H9 (cell line): ENCODE data around the gene OSTC. TPM values are rescaled to one million over a fixed set of nuclear protein-coding genes. Genes with fewer than 3 reads are reported as not detected.

Source experiments
- DNase-seq: peaks from one replicate; pipeline ENCODE4 v3.0.0-alpha.2; 2017
- H2AFZ ChIP-seq: one replicate; pipeline ENCODE4 v1.6.1; 2013; ENCODE audit warnings: mild to moderate bottlenecking, low read length, control low read depth, moderate library complexity
- H2AK5ac ChIP-seq: 2 replicates; pipeline ENCODE4 v1.6.1; 2013; ENCODE audit warnings: low read length, control low read depth, mixed read lengths; ENCODE audit not compliant: insufficient read length
- H2BK120ac ChIP-seq: one replicate; pipeline ENCODE4 v1.6.1; 2013; ENCODE audit warnings: low read depth, mild to moderate bottlenecking, low read length, control low read depth, inconsistent platforms; ENCODE audit not compliant: poor library complexity, severe bottlenecking
- H2BK12ac ChIP-seq: 2 replicates; pipeline ENCODE4 v1.6.1; 2013; ENCODE audit warnings: low read length, control low read depth, mixed read lengths, low read depth; ENCODE audit not compliant: insufficient read length
- H2BK15ac ChIP-seq: 2 replicates; pipeline ENCODE4 v1.6.1; 2013; ENCODE audit warnings: low read depth, low read length, control low read depth
- H2BK20ac ChIP-seq: one replicate; pipeline ENCODE4 v1.6.1; 2013; ENCODE audit warnings: low read depth, mild to moderate bottlenecking, low read length, control low read depth, inconsistent platforms; ENCODE audit not compliant: poor library complexity, severe bottlenecking
- H2BK5ac ChIP-seq: 2 replicates; pipeline ENCODE4 v1.6.1; 2013; ENCODE audit warnings: low read length, control low read depth, mixed read lengths; ENCODE audit not compliant: insufficient read length
- H3K14ac ChIP-seq: 2 replicates; pipeline ENCODE4 v1.6.1; 2013; ENCODE audit warnings: low read length, control low read depth; ENCODE audit not compliant: insufficient read depth
- H3K18ac ChIP-seq: 2 replicates; pipeline ENCODE4 v1.6.1; 2013; ENCODE audit warnings: low read depth, mild to moderate bottlenecking, mixed read lengths, low read length, control low read depth; ENCODE audit not compliant: insufficient read length
- H3K23ac ChIP-seq: 2 replicates; pipeline ENCODE4 v1.6.1; 2013; ENCODE audit warnings: low read length, control low read depth, mixed read lengths, low read depth; ENCODE audit not compliant: insufficient read length
- H3K23me2 ChIP-seq: 2 replicates; pipeline ENCODE4 v1.6.1; 2013; ENCODE audit warnings: low read depth, mild to moderate bottlenecking, mixed read lengths, low read length, control low read depth; ENCODE audit not compliant: insufficient read length, poor library complexity, severe bottlenecking
- H3K27ac ChIP-seq: 2 replicates; pipeline ENCODE4 v1.5.1; 2013; ENCODE audit warnings: low read length, control low read depth, mixed read lengths, low read depth; ENCODE audit not compliant: insufficient read length
- H3K27me3 ChIP-seq: 2 replicates; pipeline ENCODE4 v1.6.1; 2013; ENCODE audit warnings: low read length, control low read depth, inconsistent platforms; ENCODE audit not compliant: insufficient read depth
- H3K4ac ChIP-seq: 2 replicates; pipeline ENCODE4 v1.6.1; 2013; ENCODE audit warnings: low read depth, mild to moderate bottlenecking, control low read depth, inconsistent platforms, low read length, moderate library complexity
- H3K4me1 ChIP-seq: 2 replicates; pipeline ENCODE4 v1.6.1; 2013; ENCODE audit warnings: low read length, control low read depth, inconsistent platforms; ENCODE audit not compliant: insufficient read depth
- H3K4me2 ChIP-seq: 2 replicates; pipeline ENCODE4 v1.6.1; 2013; ENCODE audit warnings: low read length, control low read depth, mixed read lengths; ENCODE audit not compliant: insufficient read length, insufficient read depth
- H3K56ac ChIP-seq: 2 replicates; pipeline ENCODE4 v1.6.1; 2013; ENCODE audit warnings: low read depth, mild to moderate bottlenecking, mixed read lengths, low read length, control low read depth; ENCODE audit not compliant: insufficient read length
- H3K79me1 ChIP-seq: 2 replicates; pipeline ENCODE4 v1.6.1; 2013; ENCODE audit warnings: low read depth, mild to moderate bottlenecking, moderate library complexity, low read length, control low read depth, inconsistent platforms; ENCODE audit not compliant: insufficient read depth, poor library complexity, severe bottlenecking
- H3K79me2 ChIP-seq: 2 replicates; pipeline ENCODE4 v1.6.1; 2013; ENCODE audit warnings: low read length, control low read depth, inconsistent platforms; ENCODE audit not compliant: insufficient read depth
- H3K9ac ChIP-seq: 2 replicates; pipeline ENCODE4 v1.6.1; 2013; ENCODE audit warnings: low read length, control low read depth, mixed read lengths; ENCODE audit not compliant: insufficient read length; ENCODE audit errors: extremely low read depth
- H3K9me3 ChIP-seq: one replicate; pipeline ENCODE4 v1.6.1; 2013; ENCODE audit warnings: low read depth, low read length, inconsistent platforms; ENCODE audit not compliant: control insufficient read depth
- H3T11ph ChIP-seq: one replicate; pipeline ENCODE4 v1.6.1; 2013; ENCODE audit warnings: mild to moderate bottlenecking, low read length, control low read depth, inconsistent platforms
- H4K20me1 ChIP-seq: one replicate; pipeline ENCODE4 v1.6.1; 2013; ENCODE audit not compliant: control insufficient read depth, insufficient read length, insufficient read depth
- H4K5ac ChIP-seq: 2 replicates; pipeline ENCODE4 v1.6.1; 2013; ENCODE audit warnings: low read depth, mild to moderate bottlenecking, mixed read lengths, low read length, control low read depth; ENCODE audit not compliant: insufficient read length
- H4K8ac ChIP-seq: replicated peaks from 2 replicates; pipeline ENCODE4 v1.6.1; 2013; ENCODE audit warnings: low read length, control low read depth, mixed read lengths, low read depth; ENCODE audit not compliant: insufficient read length
- H4K91ac ChIP-seq: 2 replicates; pipeline ENCODE4 v1.6.1; 2013; ENCODE audit warnings: low read depth, mild to moderate bottlenecking, moderate library complexity, mixed read lengths, low read length, control low read depth; ENCODE audit not compliant: insufficient read length
- H3K27ac Mint-ChIP-seq, 3 experiments: 2 replicates in 2 of 3; 3 replicates in 1 of 3; pipeline ENCODE4 v1.8.0; 2020 to 2021; ENCODE audit warnings: mixed read lengths in 3 of 3, mild to moderate bottlenecking in 1 of 3, moderate library complexity in 1 of 3
- H3K27me3 Mint-ChIP-seq: 2 replicates; pipeline ENCODE4 v1.8.0; 2021; ENCODE audit warnings: low read depth, mild to moderate bottlenecking, moderate library complexity, mixed read lengths
- H3K36me3 Mint-ChIP-seq, 3 experiments: 2 replicates in 2 of 3; 3 replicates in 1 of 3; pipeline ENCODE4 v1.8.0; 2020 to 2021; ENCODE audit warnings: low read depth in 3 of 3, mixed read lengths in 3 of 3; ENCODE audit not compliant: insufficient read depth in 1 of 3
- H3K4me1 Mint-ChIP-seq, 2 experiments: 2 replicates each; pipeline ENCODE4 v1.8.0; 2020; ENCODE audit warnings: mixed read lengths in 2 of 2
- H3K4me3 Mint-ChIP-seq, 2 experiments: 2 replicates in 1 of 2; 3 replicates in 1 of 2; pipeline ENCODE4 v1.8.0; 2020 to 2021; ENCODE audit warnings: mild to moderate bottlenecking in 2 of 2, mixed read lengths in 2 of 2, moderate library complexity in 1 of 2
- H3K9me3 Mint-ChIP-seq, 2 experiments: 2 replicates in 1 of 2; 3 replicates in 1 of 2; pipeline ENCODE4 v1.8.0; 2020; ENCODE audit warnings: mild to moderate bottlenecking in 2 of 2, mixed read lengths in 2 of 2, moderate library complexity in 1 of 2
- CTCF ChIP-seq: fragments of 200-600 bp; sonication (generic); conservative IDR thresholded peaks from 3 replicates; pipeline ENCODE4 v1.8.0; 2021; ENCODE audit warnings: antibody characterized with exemption, mild to moderate bottlenecking
- WGBS: extraction: QIAGEN DNeasy Blood & Tissue Kit; methylation state at CpG from one replicate; pipeline ENCODE4 v1.1.7; 2013; ENCODE audit warnings: missing lambda C conversion rate, low lambda C conversion rate, mixed read lengths; ENCODE audit not compliant: insufficient read length; ENCODE audit errors: extremely low coverage; 5-methylcytosine and 5-hydroxymethylcytosine counted together
- total RNA-seq: library from RNA; stranded (reverse); gene quantifications from 2 replicates; pipeline ENCODE4 v1.2.1, GENCODE V29; 2021

Gene OSTC
- total RNA-seq, 1 experiment from 2014 or later, result 130 TPM

- no peaks in the 10 kb centered on the region for H3K4me1 ChIP-seq
Observed at GRCh38 chr4:108601532-108601931, 48.9 kb upstream of the OSTC start.

More at GRCh38 chr4:108601532-108601931, 48.9 kb upstream of the OSTC start:
- no peaks in the 10 kb centered on the region for H3K9me3 ChIP-seq
- no peak overlapping the region for H3K27ac ChIP-seq
- Mint-ChIP-seq H3K4me1 (no peaks in the 10 kb centered on the region), H3K36me3 (peaks cover 0 to 4% (median 2%) of the 10 kb centered on the region in 3 experiments; a peak in 3 of 7 replicates), H3K27ac (no peak overlapping the region), H3K4me3 (no peak overlapping the region), H3K9me3 (peaks cover 3 to 5% of the 10 kb centered on the region in 2 experiments; a peak in 4 of 5 replicates), H3K27me3 (peaks cover 7% of the 10 kb centered on the region)
- H3T11ph ChIP-seq, result no peak overlapping the region
- H3K18ac ChIP-seq, result no peak overlapping the region
- no peak overlapping the region for H2BK12ac ChIP-seq
- no peak for TF ChIP-seq CTCF
- no CpG with 5 or more reads among the region's 1 CpG for WGBS
- no peak overlapping the region for H2BK5ac ChIP-seq
- no peaks in the 10 kb centered on the region for H4K20me1 ChIP-seq
- H4K91ac ChIP-seq, result no peak overlapping the region
- no peak overlapping the region for H2BK20ac ChIP-seq
- no peaks in the 10 kb centered on the region for H3K79me2 ChIP-seq
- no peak overlapping the region for H4K8ac ChIP-seq
- no peak overlapping the region for H2AK5ac ChIP-seq
- no peak overlapping the region for H3K4me2 ChIP-seq
- H3K56ac ChIP-seq, result no peak overlapping the region
- no peak overlapping the region for H3K9ac ChIP-seq
- H4K5ac ChIP-seq, result no peak overlapping the region
- H3K4ac ChIP-seq, result no peak overlapping the region
- H3K79me1 ChIP-seq, result no peaks in the 10 kb centered on the region
- H3K23ac ChIP-seq, result no peak overlapping the region
- no peaks in the 10 kb centered on the region for H3K23me2 ChIP-seq
- no peak overlapping the region for H2AFZ ChIP-seq
- no peak for DNase-seq
- H3K27me3 ChIP-seq, result no peaks in the 10 kb centered on the region
- H2BK120ac ChIP-seq, result no peak overlapping the region
- no peak overlapping the region for H3K14ac ChIP-seq
- H2BK15ac ChIP-seq, result no peak overlapping the region
